Psoas muscle (tissue), 8 donors: ENCODE results near the gene MRPS22. TPM values are rescaled to one million over a fixed set of nuclear protein-coding genes. Genes with fewer than 3 reads are reported as not detected.

ENCODE experiments used
- ATAC-seq, 4 donors: fragments of 200-7000 bp; cut with Tn5 transposase; one replicate each; pipeline ENCODE4 v1.9.1; 2020; ENCODE audit warnings: moderate library complexity in 3 of 4, mild to moderate bottlenecking in 2 of 4
- DNase-seq, 2 donors: peaks; one replicate each; pipeline ENCODE4 v3.0.0-alpha.2; 2020
- H3K27ac ChIP-seq: fragments of 200-600 bp; one replicate; pipeline ENCODE4 v1.8.0; 2022
- H3K27me3 ChIP-seq, 3 donors: fragments of 200-600 bp in 1 of 3; one replicate each; pipeline versions ENCODE4 v1.6.1 to v1.8.0; 2013 to 2022; ENCODE audit warnings: low read length in 2 of 3, mild to moderate bottlenecking in 2 of 3, moderate library complexity in 1 of 3; ENCODE audit not compliant: insufficient read depth in 3 of 3
- H3K36me3 ChIP-seq, 2 donors: fragments of 200-600 bp in 1 of 2; one replicate each; pipeline versions ENCODE4 v1.6.1 to v1.8.0; 2013 to 2022; ENCODE audit warnings: low read depth in 1 of 2, mild to moderate bottlenecking in 1 of 2, moderate library complexity in 1 of 2; ENCODE audit not compliant: insufficient read depth in 1 of 2
- H3K4me1 ChIP-seq: fragments of 200-600 bp; one replicate; pipeline ENCODE4 v1.8.0; 2022
- H3K4me3 ChIP-seq: fragments of 200-600 bp; one replicate; pipeline ENCODE4 v1.8.0; 2022; ENCODE audit warnings: mild to moderate bottlenecking
- H3K9me3 ChIP-seq: fragments of 200-600 bp; one replicate; pipeline ENCODE4 v1.8.0; 2022
- CTCF ChIP-seq: fragments of 200-600 bp; IDR thresholded peaks from one replicate; pipeline ENCODE4 v1.8.0; 2022; ENCODE audit warnings: antibody characterized with exemption
- WGBS, 3 donors: extraction: QIAGEN DNeasy Blood & Tissue Kit; methylation state at CpG; one replicate each; pipeline versions ENCODE4 v1.1.6 to v1.1.7; 2013; 5-methylcytosine and 5-hydroxymethylcytosine counted together
- intact Hi-C, 2 donors: fragments of 100-400 bp; cut with DNase I; formaldehyde crosslinking; loops; one replicate each; pipeline versions ENCODE4 v1.11.0 to v1.14.2; 2022
- long read RNA-seq, 2 donors: library from polyadenylated mRNA; unstranded; transcript quantifications; one replicate each; pipeline ENCODE4 v2.0.0, GENCODE V29; 2021
- polyA plus RNA-seq, 3 donors: library from polyadenylated mRNA; stranded (reverse); fragments of 200-250 nt; gene quantifications; one replicate each; pipeline ENCODE4 v1.2.3, GENCODE V29; 2013
- total RNA-seq, 4 donors: library from RNA; stranded (reverse); fragmentation: NEBNext Ultra II Directional in 2 of 4; extraction: Animal tissue kit (Norgen Biotek cat#: 25700) in 2 of 4; gene quantifications; one replicate each; pipeline versions ENCODE4 v1.2.1 to v1.2.4, GENCODE V29; 2021 to 2023
- donor health status: healthy with polysubstance abuse.
- donor health status: DM: no; HTN: no; CAD: no; lungs with moderate emphysema.
- donor health status: Bipolar disorder and iron deficiency.
- donor health status: healthy.
- donor health status: DM: yes; HTN: yes; CAD: no.
- donor health status: DM: no; HTN: no; CAD: no.
- donor health status: DM: no; HTN: no; CAD: no.
- donor health status: DM: yes; HTN: yes; CAD: no.

The MRPS22 gene
- total RNA-seq = 100 to 1,000 TPM in 1 of 4 donors, 10 to 100 TPM in 3; 67.4 to 108 (median 81.1) TPM
- polyA plus RNA-seq = 100 to 1,000 TPM in 2 of 3 donors, 10 to 100 TPM in 1; 97.9 to 143 (median 126) TPM
- long read RNA-seq, donor 1, transcript MRPS22-202 (8 exons, 1,099 nt) = minor isoform, 8 of 47 reads
- long read RNA-seq, donor 1, transcript MRPS22-201 (8 exons, 1,120 nt) = major isoform, 33 of 47 reads
- long read RNA-seq, donor 1, partial matches to known transcripts = 5 of 47 reads
- long read RNA-seq, donor 1, other reads (novel, unspliced or antisense) = 1 of 47 reads
- long read RNA-seq, donor 2, transcript MRPS22-201 (8 exons, 1,120 nt) = major isoform, 74 of 98 reads
- long read RNA-seq, donor 2, transcript MRPS22-202 (8 exons, 1,099 nt) = minor isoform, 20 of 98 reads
- long read RNA-seq, donor 2, partial matches to known transcripts = 1 of 98 reads
- long read RNA-seq, donor 2, other reads (novel, unspliced or antisense) = 2 of 98 reads

- Histone ChIP-seq H3K4me3 (peak within 1 kb of the TSS; percentile 99), H3K27me3 (no peaks in the 10 kb centered on the region), H3K9me3 (no peaks in the 10 kb centered on the region), H3K36me3 (peaks cover 0 to 31% of the 10 kb centered on the region in 2 donors), H3K27ac (peak within 1 kb of the TSS; percentile 93), H3K4me1 (peaks cover 15% of the 10 kb centered on the region)
- peak; percentile 96 to 100 (median 98) for ATAC-seq
- WGBS, 3 donors = 0 to 1% (median 1%) methylated on average over 37 of the region's 37 CpGs
- intact Hi-C loops = loop anchor here in 1 of 2 donors (2.0 kb wide), 1 partner anchor 45 kb away; the partner anchor contains the start of gene COPB2
- TF ChIP-seq CTCF = no peak
- DNase-seq = peak; percentile 79 to 88
These were observed at the start of gene MRPS22 for GRCh38 chr3:139343895-139344856. Gene MRPS22 (plus strand): TSS chr3:139344020. CDS start chr3:139344027, 7 bp downstream.

GRCh38 chr3:139295040-139295439 lies 48.8 kb upstream of the MRPS22 start:
- Histone ChIP-seq H3K4me1 (no peaks in the 10 kb centered on the region), H3K27me3 (peaks cover 0 to 3% (median 0%) of the 10 kb centered on the region in 3 donors), H3K4me3 (no peak overlapping the region), H3K9me3 (no peaks in the 10 kb centered on the region), H3K36me3 (no peaks in the 10 kb centered on the region), H3K27ac (no peak overlapping the region)
- intact Hi-C loops = no loop called here
- TF ChIP-seq CTCF = no peak
- ATAC-seq = no peak
- DNase-seq = peak in 1 of 2 donors; percentile 25
- WGBS, 3 donors = 41 to 63% (median 42%) methylated on average over 5 of the region's 5 CpGs

GRCh38 chr3:139296141-139296718 lies 47.6 kb upstream of the MRPS22 start:
- ATAC-seq (no peak), DNase-seq (peak in 1 of 2 donors; percentile 20)
- Histone ChIP-seq H3K4me1 (no peaks in the 10 kb centered on the region), H3K27me3 (peaks cover 0 to 3% (median 0%) of the 10 kb centered on the region in 3 donors), H3K9me3 (no peaks in the 10 kb centered on the region), H3K27ac (no peak overlapping the region), H3K4me3 (no peak overlapping the region), H3K36me3 (no peaks in the 10 kb centered on the region)
- intact Hi-C loops = no loop called here
- TF ChIP-seq CTCF = no peak
- 80 to 82% (median 82%) methylated on average over 9 of the region's 9 CpGs for WGBS, 3 donors

GRCh38 chr3:139297588-139298311 lies 46.1 kb upstream of the MRPS22 start:
- WGBS, 3 donors = 83 to 92% (median 86%) methylated on average over 6 of the region's 6 CpGs
- H3K4me1 ChIP-seq = no peaks in the 10 kb centered on the region
- no peak for TF ChIP-seq CTCF
- peaks cover 0 to 3% (median 0%) of the 10 kb centered on the region in 3 donors for H3K27me3 ChIP-seq
- DNase-seq = peak in 1 of 2 donors; percentile 3
- H3K36me3 ChIP-seq = no peaks in the 10 kb centered on the region
- ATAC-seq = no peak
- no peak overlapping the region for H3K4me3 ChIP-seq
- intact Hi-C loops = no loop called here
- H3K9me3 ChIP-seq = no peaks in the 10 kb centered on the region
- H3K27ac ChIP-seq = no peak overlapping the region
